Right atrium auricular region (tissue), 2 donors: ENCODE results near the gene TATDN3. TPM values are rescaled to one million over a fixed set of nuclear protein-coding genes. Genes with fewer than 3 reads are reported as not detected.
"Not testable (repeated sequence)": the region's sequence is repeated elsewhere in the genome, so short reads cannot be mapped to it uniquely, and the experiment has no call there.

Source experiments
- DNase-seq: peaks from one replicate; pipeline ENCODE4 v3.0.0-alpha.2; 2019; ENCODE audit warnings: low spot score
- H3K27ac ChIP-seq, 2 donors: fragments of 200-600 bp; sonication (generic); 1 replicate in 1 of 2; 2 replicates in 1 of 2; pipeline ENCODE4 v1.5.1; 2016 to 2019
- H3K27me3 ChIP-seq, 2 donors: fragments of 200-600 bp; sonication (generic); one replicate each; pipeline versions ENCODE4 v1.5.1 to v1.6.0; 2017 to 2019
- H3K36me3 ChIP-seq: fragments of 200-600 bp; sonication (generic); one replicate; pipeline ENCODE4 v1.5.1; 2016
- H3K4me1 ChIP-seq, 2 donors: fragments of 200-600 bp; sonication (generic); one replicate each; pipeline versions ENCODE4 v1.5.1 to v1.6.0; 2017 to 2019
- H3K4me3 ChIP-seq, 2 donors: fragments of 200-600 bp; sonication (generic); 1 replicate in 1 of 2; 2 replicates in 1 of 2; pipeline ENCODE4 v1.5.1; 2017 to 2019; ENCODE audit warnings: mild to moderate bottlenecking in 1 of 2, moderate library complexity in 1 of 2
- H3K9me3 ChIP-seq, 2 donors: fragments of 200-600 bp; sonication (generic); one replicate each; pipeline ENCODE4 v1.5.1; 2019
- total RNA-seq, 2 donors: library from RNA; depleted of rRNA; stranded (reverse); fragments of >200 nt; gene quantifications; one replicate each; pipeline ENCODE4 v1.1.0, GENCODE V29; 2016
- TF ChIP-seq, protein P1 (sequence below), 2 donors: fragments of 200-600 bp; sonication (generic); IDR thresholded peaks; one replicate each; pipeline ENCODE4 v1.5.1; 2019; ENCODE audit warnings: antibody characterized with exemption in 2 of 2

The TATDN3 gene
- total RNA-seq, 2 donors from 2014 or later, result 12.6 to 39.6 TPM

- Histone ChIP-seq H3K27ac (peak overlapping the region; percentile 89 to 92), H3K27me3 (no peaks in the 10 kb centered on the region), H3K4me3 (peak overlapping the region; percentile 83 to 86), H3K4me1 (peaks cover 0 to 28% of the 10 kb centered on the region in 2 donors), H3K36me3 (no peaks in the 10 kb centered on the region), H3K9me3 (no peaks in the 10 kb centered on the region)
- TF ChIP-seq, protein P1, sequence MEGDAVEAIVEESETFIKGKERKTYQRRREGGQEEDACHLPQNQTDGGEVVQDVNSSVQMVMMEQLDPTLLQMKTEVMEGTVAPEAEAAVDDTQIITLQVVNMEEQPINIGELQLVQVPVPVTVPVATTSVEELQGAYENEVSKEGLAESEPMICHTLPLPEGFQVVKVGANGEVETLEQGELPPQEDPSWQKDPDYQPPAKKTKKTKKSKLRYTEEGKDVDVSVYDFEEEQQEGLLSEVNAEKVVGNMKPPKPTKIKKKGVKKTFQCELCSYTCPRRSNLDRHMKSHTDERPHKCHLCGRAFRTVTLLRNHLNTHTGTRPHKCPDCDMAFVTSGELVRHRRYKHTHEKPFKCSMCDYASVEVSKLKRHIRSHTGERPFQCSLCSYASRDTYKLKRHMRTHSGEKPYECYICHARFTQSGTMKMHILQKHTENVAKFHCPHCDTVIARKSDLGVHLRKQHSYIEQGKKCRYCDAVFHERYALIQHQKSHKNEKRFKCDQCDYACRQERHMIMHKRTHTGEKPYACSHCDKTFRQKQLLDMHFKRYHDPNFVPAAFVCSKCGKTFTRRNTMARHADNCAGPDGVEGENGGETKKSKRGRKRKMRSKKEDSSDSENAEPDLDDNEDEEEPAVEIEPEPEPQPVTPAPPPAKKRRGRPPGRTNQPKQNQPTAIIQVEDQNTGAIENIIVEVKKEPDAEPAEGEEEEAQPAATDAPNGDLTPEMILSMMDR (IDR thresholded peaks at IDR 0.05), result no peak
- DNase-seq, result no peak
These were observed 67.0 kb downstream of the TATDN3 start for GRCh38 chr1:212858461-212859265.

DNA sequence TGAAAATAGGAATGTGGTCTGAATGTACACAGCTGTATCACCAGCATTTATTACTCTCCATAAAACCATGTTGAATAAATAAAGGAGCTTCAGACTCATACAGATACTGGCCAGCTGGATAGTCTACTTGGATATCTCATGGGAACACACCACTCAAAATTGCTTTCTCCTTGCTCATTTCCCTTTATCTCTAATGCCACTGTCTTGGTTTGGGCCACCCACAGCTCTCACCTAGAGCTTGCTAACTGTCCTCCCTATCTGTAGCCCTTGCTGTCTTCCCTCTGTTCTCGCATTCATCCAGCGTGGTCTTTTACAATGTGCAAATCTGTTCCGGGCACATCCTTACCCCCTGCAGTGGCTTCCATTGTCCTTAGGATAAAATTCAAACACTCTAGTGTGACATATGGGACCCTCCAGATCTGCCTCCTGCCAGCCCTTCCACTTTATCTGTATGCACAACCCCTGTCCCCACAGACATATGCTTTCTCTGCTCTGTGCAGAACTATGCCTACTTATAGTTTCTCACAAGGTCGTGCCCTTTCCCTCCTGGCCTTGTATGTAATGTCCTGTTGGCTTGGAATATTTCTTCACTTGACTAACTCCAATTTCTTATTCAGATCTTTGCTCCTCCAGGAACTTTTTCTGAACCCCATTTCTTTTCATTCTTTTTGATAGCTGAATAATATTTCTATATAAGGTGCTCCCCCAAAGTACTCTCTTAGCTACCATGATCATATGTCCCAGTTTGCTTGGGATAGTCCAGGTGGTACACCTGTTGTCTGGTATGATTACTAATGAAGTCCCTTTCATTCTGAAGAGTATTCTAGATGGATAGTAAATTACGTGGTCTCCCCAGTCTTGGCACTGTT lies 69.3 kb downstream of the TATDN3 start:
- Histone ChIP-seq H3K9me3 (no peaks in the 10 kb centered on the region), H3K36me3 (peaks cover 7% of the 10 kb centered on the region), H3K27me3 (no peaks in the 10 kb centered on the region), H3K27ac (no peak overlapping the region), H3K4me1 (peaks cover 0 to 28% of the 10 kb centered on the region in 2 donors), H3K4me3 (no peak overlapping the region)
- DNase-seq, result no peak
- TF ChIP-seq, protein P1 (IDR thresholded peaks at IDR 0.05), result no peak

GRCh38 chr1:212862111-212862690 lies 70.5 kb downstream of the TATDN3 start:
- no peak for DNase-seq
- peaks cover 7% of the 10 kb centered on the region for H3K36me3 ChIP-seq
- no peak overlapping the region for H3K4me3 ChIP-seq
- H3K27me3 ChIP-seq, result no peaks in the 10 kb centered on the region
- TF ChIP-seq, protein P1 (IDR thresholded peaks at IDR 0.05), result no peak
- no peak overlapping the region for H3K27ac ChIP-seq
- H3K4me1 ChIP-seq, result peaks cover 0 to 22% of the 10 kb centered on the region in 2 donors
- no peaks in the 10 kb centered on the region for H3K9me3 ChIP-seq

- DNase-seq, H3K27ac ChIP-seq, H3K36me3 ChIP-seq, H3K4me3 ChIP-seq, H3K9me3 ChIP-seq, H3K27me3 ChIP-seq: not testable (repeated sequence)
- H3K4me1 ChIP-seq, result peaks cover 0 to 21% of the 10 kb centered on the region in 2 donors
These were observed 71.7 kb downstream of the TATDN3 start for GRCh38 chr1:212863345-212863744.

GRCh38 chr1:212864201-212864600 lies 72.5 kb downstream of the TATDN3 start:
- no peak overlapping the region for H3K4me3 ChIP-seq
- H3K9me3 ChIP-seq, result no peaks in the 10 kb centered on the region
- H3K27ac ChIP-seq, result no peak overlapping the region
- no peaks in the 10 kb centered on the region for H3K27me3 ChIP-seq
- TF ChIP-seq, protein P1 (IDR thresholded peaks at IDR 0.05), result no peak
- peaks cover 7% of the 10 kb centered on the region for H3K36me3 ChIP-seq
- no peak for DNase-seq
- peaks cover 0 to 16% of the 10 kb centered on the region in 2 donors for H3K4me1 ChIP-seq

Other genes with a start within 250 kb of the TATDN3 start
- gene ATF3, start 183.1 kb upstream of the TATDN3 start, total RNA-seq, result 10 to 100 TPM; 12.6 to 27.6 TPM
- 1 to 10 TPM in 1 of 2 donors, under 1 TPM in 1; 0.96 to 3.3 TPM for gene BATF3, start 92.1 kb upstream of the TATDN3 start, total RNA-seq
- 10 to 100 TPM; 28.2 to 46.1 TPM for gene NSL1, start 117 bp upstream of the TATDN3 start, total RNA-seq
- gene SPATA45, start 55.8 kb downstream of the TATDN3 start, total RNA-seq, result not detected
- gene FLVCR1, start 66.4 kb downstream of the TATDN3 start, total RNA-seq, result 1 to 10 TPM in 1 of 2 donors, under 1 TPM in 1; 0.89 to 2.4 TPM
- under 1 TPM; 0.47 to 0.82 TPM for gene VASH2, start 158.6 kb downstream of the TATDN3 start, total RNA-seq
- gene ANGEL2, start 224.0 kb downstream of the TATDN3 start, total RNA-seq, result 10 to 100 TPM; 16.9 to 21.6 TPM